Aorta (tissue), 5 donors: Measurements from ENCODE around the gene CTSD. TPM values are rescaled to one million over a fixed set of nuclear protein-coding genes. Genes with fewer than 3 reads are reported as not detected.
A peak's percentile ranks its signal among the peaks of the same experiment; 100 is the strongest.

Experiments used
- ATAC-seq: fragments of 200-7000 bp; cut with Tn5 transposase; one replicate; pipeline ENCODE4 v1.9.1; 2022; ENCODE audit warnings: moderate library complexity; ENCODE audit not compliant: low FRiP score
- DNase-seq, 2 donors: peaks; one replicate each; pipeline ENCODE4 v3.0.0-alpha.2; 2020
- H3K27ac ChIP-seq, 2 donors: one replicate each; pipeline ENCODE4 v1.5.1; 2013; ENCODE audit warnings: low read length in 2 of 2, mild to moderate bottlenecking in 2 of 2, moderate library complexity in 2 of 2, control low read depth in 1 of 2, inconsistent platforms in 1 of 2, low read depth in 1 of 2
- H3K27me3 ChIP-seq, 2 donors: one replicate each; pipeline ENCODE4 v1.6.1; 2013; ENCODE audit warnings: control low read depth in 1 of 2, low read length in 1 of 2, mild to moderate bottlenecking in 1 of 2, moderate library complexity in 1 of 2; ENCODE audit not compliant: insufficient read depth in 2 of 2, control insufficient read depth in 1 of 2
- H3K36me3 ChIP-seq, 2 donors: one replicate each; pipeline ENCODE4 v1.6.1; 2013; ENCODE audit warnings: control low read depth in 1 of 2, low read length in 1 of 2, mild to moderate bottlenecking in 1 of 2; ENCODE audit not compliant: insufficient read depth in 2 of 2, control insufficient read depth in 1 of 2
- H3K4me1 ChIP-seq, 2 donors: one replicate each; pipeline ENCODE4 v1.6.1; 2013; ENCODE audit warnings: low read length in 2 of 2, control low read depth in 1 of 2, mild to moderate bottlenecking in 1 of 2, moderate library complexity in 1 of 2; ENCODE audit not compliant: insufficient read depth in 2 of 2, control insufficient read depth in 1 of 2
- H3K4me3 ChIP-seq, 2 donors: one replicate each; pipeline ENCODE4 v1.5.1; 2013; ENCODE audit warnings: low read length in 2 of 2, control low read depth in 1 of 2, mild to moderate bottlenecking in 1 of 2
- H3K9me3 ChIP-seq: one replicate; pipeline ENCODE4 v1.6.1; 2013; ENCODE audit warnings: mild to moderate bottlenecking, low read length; ENCODE audit not compliant: control insufficient read depth
- WGBS, 2 donors: extraction: QIAGEN DNeasy Blood & Tissue Kit; methylation state at CpG; one replicate each; pipeline ENCODE4 v1.1.7; 2013; 5-methylcytosine and 5-hydroxymethylcytosine counted together
- intact Hi-C, 2 donors: fragments of 100-400 bp; cut with DNase I; formaldehyde crosslinking; loops; one replicate each; pipeline versions ENCODE4 v1.14.2 to v1.15.0; 2022
- polyA plus RNA-seq, 2 donors: library from polyadenylated mRNA; stranded (reverse); fragments of 200-250 nt; gene quantifications; one replicate each; pipeline ENCODE4 v1.2.3, GENCODE V29; 2013
- total RNA-seq, 2 donors: library from RNA; stranded (reverse); fragmentation: NEBNext Ultra II Directional; extraction: Animal tissue kit (Norgen Biotek cat#: 25700); gene quantifications; one replicate each; pipeline ENCODE4 v1.2.1, GENCODE V29; 2021
- donor health status: healthy with polysubstance abuse.
- donor health status: Bipolar disorder and iron deficiency.
- donor health status: DM: no; HTN: no; CAD: no.
- donor health status: DM: no; HTN: no; CAD: no.
- donor health status: DM: yes; HTN: yes; CAD: no.

The CTSD gene
- total and polyA plus RNA-seq, 4 donors = 473 to 646 (median 577) TPM

GRCh38 chr11:1718326-1718725, 45.4 kb downstream of the CTSD start:
- DNase-seq = no peak
- no peaks in the 10 kb centered on the region for H3K27me3 ChIP-seq
- 93% methylated on average over 15 of the region's 15 CpGs for WGBS, 2 donors
- H3K36me3 ChIP-seq = no peaks in the 10 kb centered on the region
- H3K27ac ChIP-seq = no peak overlapping the region
- H3K4me1 ChIP-seq = no peaks in the 10 kb centered on the region
- intact Hi-C loops = no loop called here
- no peak for ATAC-seq
- no peak overlapping the region for H3K4me3 ChIP-seq
- H3K9me3 ChIP-seq = no peaks in the 10 kb centered on the region

- no peaks in the 10 kb centered on the region for H3K27me3 ChIP-seq
- intact Hi-C loops = no loop called here
- ATAC-seq = peak; percentile 60
- H3K36me3 ChIP-seq = no peaks in the 10 kb centered on the region
- no peaks in the 10 kb centered on the region for H3K4me1 ChIP-seq
- no peak overlapping the region for H3K27ac ChIP-seq
- 4 to 7% methylated on average over 8 of the region's 8 CpGs for WGBS, 2 donors
- DNase-seq = peak in 1 of 2 donors; percentile 83
- H3K9me3 ChIP-seq = no peaks in the 10 kb centered on the region
- no peak overlapping the region for H3K4me3 ChIP-seq
These were observed 46.0 kb downstream of the CTSD start for GRCh38 chr11:1717745-1718144.

- no peaks in the 10 kb centered on the region for H3K36me3 ChIP-seq
- intact Hi-C loops = no loop called here
- no peak for DNase-seq
- H3K4me3 ChIP-seq = no peak overlapping the region
- no peaks in the 10 kb centered on the region for H3K4me1 ChIP-seq
- H3K9me3 ChIP-seq = no peaks in the 10 kb centered on the region
- H3K27me3 ChIP-seq = no peaks in the 10 kb centered on the region
- ATAC-seq = no peak
- WGBS, 2 donors = 90 to 91% methylated on average over 24 of the region's 24 CpGs
- no peak overlapping the region for H3K27ac ChIP-seq
These were observed 48.5 kb downstream of the CTSD start for GRCh38 chr11:1714908-1715885.

GRCh38 chr11:1708716-1709115, 55.0 kb downstream of the CTSD start:
- intact Hi-C loops = no loop called here
- WGBS, 2 donors = 94 to 96% methylated on average over 10 of the region's 10 CpGs
- ATAC-seq (no peak), DNase-seq (no peak)
- no peaks in the 10 kb centered on the region for H3K9me3 ChIP-seq
- H3K27ac ChIP-seq = no peak overlapping the region
- peaks cover 0 to 3% of the 10 kb centered on the region in 2 donors for H3K4me1 ChIP-seq
- H3K4me3 ChIP-seq = no peak overlapping the region
- H3K27me3 ChIP-seq = no peaks in the 10 kb centered on the region
- no peaks in the 10 kb centered on the region for H3K36me3 ChIP-seq

GRCh38 chr11:1707751-1708150, 56.0 kb downstream of the CTSD start:
- intact Hi-C loops = no loop called here
- Histone ChIP-seq H3K9me3 (no peaks in the 10 kb centered on the region), H3K4me1 (peaks cover 0 to 3% of the 10 kb centered on the region in 2 donors), H3K27me3 (no peaks in the 10 kb centered on the region), H3K27ac (no peak overlapping the region), H3K4me3 (no peak overlapping the region), H3K36me3 (no peaks in the 10 kb centered on the region)
- 24 to 44% methylated on average over 4 of the region's 4 CpGs for WGBS, 2 donors
- ATAC-seq (no peak), DNase-seq (no peak)

- intact Hi-C loops = no loop called here
- Histone ChIP-seq H3K27me3 (no peaks in the 10 kb centered on the region), H3K4me1 (peaks cover 0 to 3% of the 10 kb centered on the region in 2 donors), H3K27ac (no peak overlapping the region), H3K4me3 (no peak overlapping the region), H3K36me3 (no peaks in the 10 kb centered on the region), H3K9me3 (no peaks in the 10 kb centered on the region)
- ATAC-seq = no peak
- DNase-seq = no peak
- WGBS, 2 donors = 73 to 77% methylated on average over 17 of the region's 17 CpGs
These were observed 56.9 kb downstream of the CTSD start for GRCh38 chr11:1706634-1707400.

- Histone ChIP-seq H3K9me3 (no peaks in the 10 kb centered on the region), H3K4me1 (peaks cover 0 to 3% of the 10 kb centered on the region in 2 donors), H3K4me3 (no peak overlapping the region), H3K36me3 (no peaks in the 10 kb centered on the region), H3K27me3 (no peaks in the 10 kb centered on the region), H3K27ac (no peak overlapping the region)
- 61 to 62% methylated on average over 15 of the region's 15 CpGs for WGBS, 2 donors
- intact Hi-C loops = no loop called here
- DNase-seq (no peak), ATAC-seq (no peak)
These were observed 58.3 kb downstream of the CTSD start for GRCh38 chr11:1705126-1706052.

GRCh38 chr11:1703146-1703545, 60.6 kb downstream of the CTSD start:
- Histone ChIP-seq H3K36me3 (no peaks in the 10 kb centered on the region), H3K4me1 (peaks cover 0 to 3% of the 10 kb centered on the region in 2 donors), H3K27ac (no peak overlapping the region), H3K9me3 (no peaks in the 10 kb centered on the region), H3K4me3 (no peak overlapping the region), H3K27me3 (no peaks in the 10 kb centered on the region)
- 92 to 93% methylated on average over 6 of the region's 6 CpGs for WGBS, 2 donors
- DNase-seq (no peak), ATAC-seq (no peak)
- intact Hi-C loops = no loop called here
